Fibroblast of lung (primary cell): Measurements from ENCODE around the gene HHIPL1. TPM values are rescaled to one million over a fixed set of nuclear protein-coding genes. Genes with fewer than 3 reads are reported as not detected.

Source experiments
- DNase-seq, 2 donors: peaks; one replicate each; pipeline versions ENCODE4 v3.0.0 to v3.0.0-alpha.2; 2010; ENCODE audit warnings: low read depth in 2 of 2
- H2AFZ ChIP-seq: 2 replicates; pipeline ENCODE4 v1.5.1; 2012; ENCODE audit warnings: low read length, control low read depth, inconsistent platforms
- H3K27ac ChIP-seq: 2 replicates; pipeline ENCODE4 v1.5.1; 2011; ENCODE audit warnings: low read length, control low read depth; ENCODE audit not compliant: insufficient read depth
- H3K27me3 ChIP-seq: 2 replicates; pipeline ENCODE4 v1.5.1; 2011; ENCODE audit warnings: mild to moderate bottlenecking, low read length; ENCODE audit not compliant: control insufficient read depth, insufficient read depth
- H3K36me3 ChIP-seq: 2 replicates; pipeline ENCODE4 v1.5.1; 2011; ENCODE audit warnings: low read length; ENCODE audit not compliant: control insufficient read depth, insufficient read depth
- H3K4me1 ChIP-seq: 2 replicates; pipeline ENCODE4 v1.5.1; 2011; ENCODE audit warnings: low read length; ENCODE audit not compliant: control insufficient read depth, insufficient read depth; ENCODE audit errors: extremely low read depth
- H3K4me2 ChIP-seq: 2 replicates; pipeline ENCODE4 v1.5.1; 2011; ENCODE audit warnings: low read length, control low read depth; ENCODE audit not compliant: insufficient read depth; ENCODE audit errors: extremely low read depth
- H3K4me3 ChIP-seq, 4 experiments: fragments of 200-600 bp in 1 of 4; sonication (generic) in 1 of 4; replicated peaks in 1 of 4; 2 replicates each; pipeline ENCODE4 v1.5.1; 2011 to 2016; ENCODE audit warnings: low read length in 4 of 4, low read depth in 3 of 4, mild to moderate bottlenecking in 3 of 4, control low read depth in 2 of 4, inconsistent platforms in 1 of 4, mixed read lengths in 1 of 4; ENCODE audit not compliant: insufficient read depth in 1 of 4; ENCODE audit errors: control extremely low read depth in 1 of 4
- H3K79me2 ChIP-seq: 2 replicates; pipeline ENCODE4 v1.5.1; 2012; ENCODE audit warnings: mild to moderate bottlenecking, low read length, inconsistent platforms; ENCODE audit not compliant: control insufficient read depth, insufficient read depth
- H3K9ac ChIP-seq: 2 replicates; pipeline ENCODE4 v1.5.1; 2011; ENCODE audit warnings: mild to moderate bottlenecking, low read length, control low read depth; ENCODE audit not compliant: insufficient read depth
- H3K9me3 ChIP-seq: 2 replicates; pipeline ENCODE4 v1.5.1; 2012; ENCODE audit warnings: low read depth, low read length; ENCODE audit not compliant: control insufficient read depth, insufficient read depth
- H4K20me1 ChIP-seq: 2 replicates; pipeline ENCODE4 v1.5.1; 2011; ENCODE audit warnings: low read length; ENCODE audit not compliant: control insufficient read depth, insufficient read depth; ENCODE audit errors: extremely low read depth
- CTCF ChIP-seq, 2 donors: IDR thresholded peaks in 1 of 2; conservative IDR thresholded peaks in 1 of 2; 1 replicate in 1 of 2; 2 replicates in 1 of 2; pipeline ENCODE4 v1.5.1; 2011 to 2012; ENCODE audit warnings: low read length in 2 of 2, control low read depth in 1 of 2, inconsistent platforms in 1 of 2, low read depth in 1 of 2, mild to moderate bottlenecking in 1 of 2
- EZH2 ChIP-seq: IDR thresholded peaks from 2 replicates; pipeline ENCODE4 v1.5.1; 2012; ENCODE audit warnings: low read length, control low read depth, mild to moderate bottlenecking; ENCODE audit errors: missing control alignments
- polyA plus RNA-seq, 2 donors: library from polyadenylated mRNA; depleted of rRNA in 1 of 2; stranded (reverse) in 1 of 2; unstranded in 1 of 2; fragments of >200 nt; gene quantifications; 2 replicates each; pipeline ENCODE4 v1.2.1, GENCODE V29; 2011 to 2012; ENCODE audit warnings: missing spikeins in 1 of 2
- total RNA-seq: library from RNA; depleted of rRNA; stranded (reverse); fragments of >200 nt; gene quantifications from 2 replicates; pipeline ENCODE4 v1.2.1, GENCODE V29; 2014

HHIPL1 gene
- total and polyA plus RNA-seq, 2 donors (not counting 1 experiment from before 2014, with no cell fraction given): 1.5 to 9.9 TPM

- H4K20me1 ChIP-seq: no peaks in the 10 kb centered on the region
- no peak overlapping the region for H3K27ac ChIP-seq
- no peak overlapping the region for H3K4me2 ChIP-seq
- no peaks in the 10 kb centered on the region for H3K36me3 ChIP-seq
- no peaks in the 10 kb centered on the region for H3K79me2 ChIP-seq
- DNase-seq: no peak
- no peak overlapping the region for H2AFZ ChIP-seq
- no peaks in the 10 kb centered on the region for H3K9me3 ChIP-seq
- H3K27me3 ChIP-seq: peaks cover 4% of the 10 kb centered on the region
- no peak overlapping the region for H3K9ac ChIP-seq
- H3K4me1 ChIP-seq: peaks cover under 1% of the 10 kb centered on the region
- TF ChIP-seq EZH2 (no peak), CTCF (conservative IDR thresholded peaks at IDR 0.05 in 1 of 2, IDR thresholded peaks at IDR 0.05 in 1 of 2; ENCODE audit: low read depth in 1 of 2, low read length in 2 of 2) (no peak)
- H3K4me3 ChIP-seq: no peak overlapping the region
Observed at GRCh38 chr14:99724939-99725773, 80.2 kb downstream of the HHIPL1 start.

GRCh38 chr14:99725774-99726537 lies 81.0 kb downstream of the HHIPL1 start:
- H4K20me1 ChIP-seq: no peaks in the 10 kb centered on the region
- H3K79me2 ChIP-seq: no peaks in the 10 kb centered on the region
- H3K27me3 ChIP-seq: peaks cover 4% of the 10 kb centered on the region
- H3K4me2 ChIP-seq: no peak overlapping the region
- no peak for DNase-seq
- no peak overlapping the region for H3K4me3 ChIP-seq
- peaks cover 4% of the 10 kb centered on the region for H3K4me1 ChIP-seq
- H2AFZ ChIP-seq: no peak overlapping the region
- no peaks in the 10 kb centered on the region for H3K36me3 ChIP-seq
- TF ChIP-seq EZH2 (no peak), CTCF (conservative IDR thresholded peaks at IDR 0.05 in 1 of 2, IDR thresholded peaks at IDR 0.05 in 1 of 2; ENCODE audit: low read depth in 1 of 2, low read length in 2 of 2) (no peak)
- no peaks in the 10 kb centered on the region for H3K9me3 ChIP-seq
- no peak overlapping the region for H3K9ac ChIP-seq
- no peak overlapping the region for H3K27ac ChIP-seq

- TF ChIP-seq CTCF (conservative IDR thresholded peaks at IDR 0.05 in 1 of 2, IDR thresholded peaks at IDR 0.05 in 1 of 2; ENCODE audit: low read depth in 1 of 2, low read length in 2 of 2) (no peak), EZH2 (no peak)
- no peak overlapping the region for H3K9ac ChIP-seq
- H3K27me3 ChIP-seq: peaks cover 4% of the 10 kb centered on the region
- H2AFZ ChIP-seq: no peak overlapping the region
- no peak overlapping the region for H3K4me3 ChIP-seq
- no peaks in the 10 kb centered on the region for H3K9me3 ChIP-seq
- H4K20me1 ChIP-seq: no peaks in the 10 kb centered on the region
- no peak for DNase-seq
- peaks cover 4% of the 10 kb centered on the region for H3K4me1 ChIP-seq
- H3K4me2 ChIP-seq: no peak overlapping the region
- no peaks in the 10 kb centered on the region for H3K79me2 ChIP-seq
- no peak overlapping the region for H3K27ac ChIP-seq
- H3K36me3 ChIP-seq: no peaks in the 10 kb centered on the region
Observed at GRCh38 chr14:99726538-99727095, 81.7 kb downstream of the HHIPL1 start.
